H9 (cell line): ENCODE data around the gene LMTK2. TPM values are rescaled to one million over a fixed set of nuclear protein-coding genes. Genes with fewer than 3 reads are reported as not detected.

ENCODE experiments used
- DNase-seq: peaks from one replicate; pipeline ENCODE4 v3.0.0-alpha.2; 2017
- H2AFZ ChIP-seq: one replicate; pipeline ENCODE4 v1.6.1; 2013; ENCODE audit warnings: mild to moderate bottlenecking, low read length, control low read depth, moderate library complexity
- H2AK5ac ChIP-seq: 2 replicates; pipeline ENCODE4 v1.6.1; 2013; ENCODE audit warnings: low read length, control low read depth, mixed read lengths; ENCODE audit not compliant: insufficient read length
- H2BK120ac ChIP-seq: one replicate; pipeline ENCODE4 v1.6.1; 2013; ENCODE audit warnings: low read depth, mild to moderate bottlenecking, low read length, control low read depth, inconsistent platforms; ENCODE audit not compliant: poor library complexity, severe bottlenecking
- H2BK12ac ChIP-seq: 2 replicates; pipeline ENCODE4 v1.6.1; 2013; ENCODE audit warnings: low read length, control low read depth, mixed read lengths, low read depth; ENCODE audit not compliant: insufficient read length
- H2BK15ac ChIP-seq: 2 replicates; pipeline ENCODE4 v1.6.1; 2013; ENCODE audit warnings: low read depth, low read length, control low read depth
- H2BK20ac ChIP-seq: one replicate; pipeline ENCODE4 v1.6.1; 2013; ENCODE audit warnings: low read depth, mild to moderate bottlenecking, low read length, control low read depth, inconsistent platforms; ENCODE audit not compliant: poor library complexity, severe bottlenecking
- H2BK5ac ChIP-seq: 2 replicates; pipeline ENCODE4 v1.6.1; 2013; ENCODE audit warnings: low read length, control low read depth, mixed read lengths; ENCODE audit not compliant: insufficient read length
- H3K14ac ChIP-seq: 2 replicates; pipeline ENCODE4 v1.6.1; 2013; ENCODE audit warnings: low read length, control low read depth; ENCODE audit not compliant: insufficient read depth
- H3K18ac ChIP-seq: 2 replicates; pipeline ENCODE4 v1.6.1; 2013; ENCODE audit warnings: low read depth, mild to moderate bottlenecking, mixed read lengths, low read length, control low read depth; ENCODE audit not compliant: insufficient read length
- H3K23ac ChIP-seq: 2 replicates; pipeline ENCODE4 v1.6.1; 2013; ENCODE audit warnings: low read length, control low read depth, mixed read lengths, low read depth; ENCODE audit not compliant: insufficient read length
- H3K23me2 ChIP-seq: 2 replicates; pipeline ENCODE4 v1.6.1; 2013; ENCODE audit warnings: low read depth, mild to moderate bottlenecking, mixed read lengths, low read length, control low read depth; ENCODE audit not compliant: insufficient read length, poor library complexity, severe bottlenecking
- H3K27ac ChIP-seq: 2 replicates; pipeline ENCODE4 v1.5.1; 2013; ENCODE audit warnings: low read length, control low read depth, mixed read lengths, low read depth; ENCODE audit not compliant: insufficient read length
- H3K27me3 ChIP-seq: 2 replicates; pipeline ENCODE4 v1.6.1; 2013; ENCODE audit warnings: low read length, control low read depth, inconsistent platforms; ENCODE audit not compliant: insufficient read depth
- H3K4ac ChIP-seq: 2 replicates; pipeline ENCODE4 v1.6.1; 2013; ENCODE audit warnings: low read depth, mild to moderate bottlenecking, control low read depth, inconsistent platforms, low read length, moderate library complexity
- H3K4me1 ChIP-seq: 2 replicates; pipeline ENCODE4 v1.6.1; 2013; ENCODE audit warnings: low read length, control low read depth, inconsistent platforms; ENCODE audit not compliant: insufficient read depth
- H3K4me2 ChIP-seq: 2 replicates; pipeline ENCODE4 v1.6.1; 2013; ENCODE audit warnings: low read length, control low read depth, mixed read lengths; ENCODE audit not compliant: insufficient read length, insufficient read depth
- H3K56ac ChIP-seq: 2 replicates; pipeline ENCODE4 v1.6.1; 2013; ENCODE audit warnings: low read depth, mild to moderate bottlenecking, mixed read lengths, low read length, control low read depth; ENCODE audit not compliant: insufficient read length
- H3K79me1 ChIP-seq: 2 replicates; pipeline ENCODE4 v1.6.1; 2013; ENCODE audit warnings: low read depth, mild to moderate bottlenecking, moderate library complexity, low read length, control low read depth, inconsistent platforms; ENCODE audit not compliant: insufficient read depth, poor library complexity, severe bottlenecking
- H3K79me2 ChIP-seq: 2 replicates; pipeline ENCODE4 v1.6.1; 2013; ENCODE audit warnings: low read length, control low read depth, inconsistent platforms; ENCODE audit not compliant: insufficient read depth
- H3K9ac ChIP-seq: 2 replicates; pipeline ENCODE4 v1.6.1; 2013; ENCODE audit warnings: low read length, control low read depth, mixed read lengths; ENCODE audit not compliant: insufficient read length; ENCODE audit errors: extremely low read depth
- H3K9me3 ChIP-seq: one replicate; pipeline ENCODE4 v1.6.1; 2013; ENCODE audit warnings: low read depth, low read length, inconsistent platforms; ENCODE audit not compliant: control insufficient read depth
- H3T11ph ChIP-seq: one replicate; pipeline ENCODE4 v1.6.1; 2013; ENCODE audit warnings: mild to moderate bottlenecking, low read length, control low read depth, inconsistent platforms
- H4K20me1 ChIP-seq: one replicate; pipeline ENCODE4 v1.6.1; 2013; ENCODE audit not compliant: control insufficient read depth, insufficient read length, insufficient read depth
- H4K5ac ChIP-seq: 2 replicates; pipeline ENCODE4 v1.6.1; 2013; ENCODE audit warnings: low read depth, mild to moderate bottlenecking, mixed read lengths, low read length, control low read depth; ENCODE audit not compliant: insufficient read length
- H4K8ac ChIP-seq: replicated peaks from 2 replicates; pipeline ENCODE4 v1.6.1; 2013; ENCODE audit warnings: low read length, control low read depth, mixed read lengths, low read depth; ENCODE audit not compliant: insufficient read length
- H4K91ac ChIP-seq: 2 replicates; pipeline ENCODE4 v1.6.1; 2013; ENCODE audit warnings: low read depth, mild to moderate bottlenecking, moderate library complexity, mixed read lengths, low read length, control low read depth; ENCODE audit not compliant: insufficient read length
- H3K27ac Mint-ChIP-seq, 3 experiments: 2 replicates in 2 of 3; 3 replicates in 1 of 3; pipeline ENCODE4 v1.8.0; 2020 to 2021; ENCODE audit warnings: mixed read lengths in 3 of 3, mild to moderate bottlenecking in 1 of 3, moderate library complexity in 1 of 3
- H3K27me3 Mint-ChIP-seq: 2 replicates; pipeline ENCODE4 v1.8.0; 2021; ENCODE audit warnings: low read depth, mild to moderate bottlenecking, moderate library complexity, mixed read lengths
- H3K36me3 Mint-ChIP-seq, 3 experiments: 2 replicates in 2 of 3; 3 replicates in 1 of 3; pipeline ENCODE4 v1.8.0; 2020 to 2021; ENCODE audit warnings: low read depth in 3 of 3, mixed read lengths in 3 of 3; ENCODE audit not compliant: insufficient read depth in 1 of 3
- H3K4me1 Mint-ChIP-seq, 2 experiments: 2 replicates each; pipeline ENCODE4 v1.8.0; 2020; ENCODE audit warnings: mixed read lengths in 2 of 2
- H3K4me3 Mint-ChIP-seq, 2 experiments: 2 replicates in 1 of 2; 3 replicates in 1 of 2; pipeline ENCODE4 v1.8.0; 2020 to 2021; ENCODE audit warnings: mild to moderate bottlenecking in 2 of 2, mixed read lengths in 2 of 2, moderate library complexity in 1 of 2
- H3K9me3 Mint-ChIP-seq, 2 experiments: 2 replicates in 1 of 2; 3 replicates in 1 of 2; pipeline ENCODE4 v1.8.0; 2020; ENCODE audit warnings: mild to moderate bottlenecking in 2 of 2, mixed read lengths in 2 of 2, moderate library complexity in 1 of 2
- CTCF ChIP-seq: fragments of 200-600 bp; sonication (generic); conservative IDR thresholded peaks from 3 replicates; pipeline ENCODE4 v1.8.0; 2021; ENCODE audit warnings: antibody characterized with exemption, mild to moderate bottlenecking
- WGBS: extraction: QIAGEN DNeasy Blood & Tissue Kit; methylation state at CpG from one replicate; pipeline ENCODE4 v1.1.7; 2013; ENCODE audit warnings: missing lambda C conversion rate, low lambda C conversion rate, mixed read lengths; ENCODE audit not compliant: insufficient read length; ENCODE audit errors: extremely low coverage; 5-methylcytosine and 5-hydroxymethylcytosine counted together
- total RNA-seq: library from RNA; stranded (reverse); gene quantifications from 2 replicates; pipeline ENCODE4 v1.2.1, GENCODE V29; 2021

LMTK2 gene
- total RNA-seq, 1 experiment from 2014 or later = 24.9 TPM

GRCh38 chr7:98079891-98080648 lies 26.6 kb upstream of the LMTK2 start:
- no peak overlapping the region for H3K14ac ChIP-seq
- H3K4me3 Mint-ChIP-seq = no peak overlapping the region
- no peaks in the 10 kb centered on the region for H3K79me1 ChIP-seq
- H4K8ac ChIP-seq = no peak overlapping the region
- WGBS = no CpG with 5 or more reads among the region's 6 CpGs
- H3K4me1 Mint-ChIP-seq = peaks cover 9 to 10% of the 10 kb centered on the region in 2 experiments
- no peak overlapping the region for H2BK20ac ChIP-seq
- no peak overlapping the region for H3T11ph ChIP-seq
- DNase-seq = no peak
- no peak overlapping the region for H3K23ac ChIP-seq
- peaks cover 0 to 5% of the 10 kb centered on the region in 2 experiments; a peak in 2 of 5 replicates for H3K9me3 Mint-ChIP-seq
- TF ChIP-seq CTCF = no peak
- H3K56ac ChIP-seq = no peak overlapping the region
- no peak overlapping the region for H3K18ac ChIP-seq
- peak overlapping the region in 1 of 3 experiments; percentile 34; a peak in 2 of 7 replicates for H3K27ac Mint-ChIP-seq
- no peak overlapping the region for H3K27ac ChIP-seq
- no peak overlapping the region for H3K4me2 ChIP-seq
- no peaks in the 10 kb centered on the region for H3K79me2 ChIP-seq
- H3K9ac ChIP-seq = no peak overlapping the region
- H2BK12ac ChIP-seq = no peak overlapping the region
- H2AFZ ChIP-seq = no peak overlapping the region
- H2BK120ac ChIP-seq = no peak overlapping the region
- H4K5ac ChIP-seq = no peak overlapping the region
- no peaks in the 10 kb centered on the region for H3K27me3 ChIP-seq
- no peak overlapping the region for H2BK15ac ChIP-seq
- H2AK5ac ChIP-seq = no peak overlapping the region
- no peaks in the 10 kb centered on the region for H4K20me1 ChIP-seq
- no peak overlapping the region for H2BK5ac ChIP-seq
- H3K27me3 Mint-ChIP-seq = no peaks in the 10 kb centered on the region
- H3K23me2 ChIP-seq = no peaks in the 10 kb centered on the region
- no peak overlapping the region for H4K91ac ChIP-seq
- no peak overlapping the region for H3K4ac ChIP-seq
- H3K9me3 ChIP-seq = no peaks in the 10 kb centered on the region
- no peaks in the 10 kb centered on the region for H3K4me1 ChIP-seq
- peaks cover 0 to 3% (median 0%) of the 10 kb centered on the region in 3 experiments; a peak in 1 of 7 replicates for H3K36me3 Mint-ChIP-seq
